Vagina (tissue), 2 donors: Measurements from ENCODE around the gene TBX21.

Experiments
- CTCF ChIP-seq, 3 experiments: fragments of 450-650 bp in 2 of 3; fragments of 200-600 bp in 1 of 3; sonication (generic) in 1 of 3; IDR thresholded peaks; one replicate each; pipeline ENCODE4 v1.5.1; 2017 to 2019; ENCODE audit warnings: antibody characterized with exemption in 3 of 3, mild to moderate bottlenecking in 2 of 3, moderate library complexity in 2 of 3
- POLR2A ChIP-seq, 2 donors: fragments of 450-650 bp; IDR thresholded peaks; one replicate each; pipeline ENCODE4 v1.6.1; 2017; ENCODE audit warnings: antibody characterized with exemption in 2 of 2, mild to moderate bottlenecking in 2 of 2, moderate library complexity in 2 of 2
- POLR2AphosphoS5 ChIP-seq, 2 donors: sonication (generic); formaldehyde crosslinking; IDR thresholded peaks; one replicate each; pipeline ENCODE4 v1.9.0; 2017; ENCODE audit warnings: antibody characterized with exemption in 2 of 2, mild to moderate bottlenecking in 2 of 2, low read depth in 1 of 2; ENCODE audit not compliant: insufficient read depth in 1 of 2

- TF ChIP-seq CTCF (IDR thresholded peaks at IDR 0.05) (no peak), POLR2A (IDR thresholded peaks at IDR 0.05) (no peak), POLR2AphosphoS5 (IDR thresholded peaks at IDR 0.05; ENCODE audit: insufficient read depth in 1 of 2, low read depth in 1 of 2) (no peak)
Observed at GRCh38 chr17:47696717-47697642, 36.1 kb upstream of the TBX21 start.
